CD14-positive monocyte (primary cell): Measurements from ENCODE around the gene PRKCA. TPM values are rescaled to one million over a fixed set of nuclear protein-coding genes. Genes with fewer than 3 reads are reported as not detected.

ENCODE experiments used
- DNase-seq, 3 donors: peaks; one replicate each; pipeline ENCODE4 v3.0.0-alpha.2; 2011 to 2022
- H2AFZ ChIP-seq: 2 replicates; pipeline ENCODE4 v1.6.0; 2012; ENCODE audit warnings: mild to moderate bottlenecking, low read depth, low read length, inconsistent platforms; ENCODE audit not compliant: insufficient read depth, poor library complexity, severe bottlenecking
- H3K27ac ChIP-seq, 2 donors: 1 replicate in 1 of 2; 2 replicates in 1 of 2; pipeline ENCODE4 v1.5.1; 2012 to 2013; ENCODE audit warnings: low read length in 2 of 2, control low read depth in 1 of 2, inconsistent platforms in 1 of 2, low read depth in 1 of 2, mild to moderate bottlenecking in 1 of 2
- H3K27me3 ChIP-seq, 2 donors: one replicate each; pipeline versions ENCODE4 v1.6.0 to v1.6.1; 2011 to 2013; ENCODE audit warnings: low read length in 2 of 2; ENCODE audit not compliant: control insufficient read depth in 2 of 2, insufficient read depth in 2 of 2
- H3K36me3 ChIP-seq, 2 donors: replicated peaks in 1 of 2; 1 replicate in 1 of 2; 2 replicates in 1 of 2; pipeline versions ENCODE4 v1.5.1 to v1.6.1; 2012 to 2013; ENCODE audit warnings: low read length in 2 of 2, control low read depth in 1 of 2, inconsistent platforms in 1 of 2, mild to moderate bottlenecking in 1 of 2; ENCODE audit not compliant: insufficient read depth in 2 of 2, control insufficient read depth in 1 of 2
- H3K4me1 ChIP-seq, 2 donors: 1 replicate in 1 of 2; 2 replicates in 1 of 2; pipeline versions ENCODE4 v1.5.1 to v1.6.1; 2012 to 2013; ENCODE audit warnings: low read length in 2 of 2, control low read depth in 1 of 2, inconsistent platforms in 1 of 2, mild to moderate bottlenecking in 1 of 2, moderate library complexity in 1 of 2; ENCODE audit not compliant: insufficient read depth in 2 of 2, control insufficient read depth in 1 of 2
- H3K4me2 ChIP-seq: replicated peaks from 2 replicates; pipeline ENCODE3; 2012; ENCODE audit warnings: low read length, moderate library complexity, mild to moderate bottlenecking; ENCODE audit not compliant: poor library complexity, severe bottlenecking; ENCODE audit errors: extremely low read depth
- H3K4me3 ChIP-seq, 3 experiments: fragments of 200-600 bp in 1 of 3; sonication (generic) in 1 of 3; replicated peaks in 1 of 3; 1 replicate in 2 of 3; 2 replicates in 1 of 3; pipeline ENCODE4 v1.5.1; 2011 to 2013; ENCODE audit warnings: low read length in 3 of 3, mild to moderate bottlenecking in 3 of 3, control low read depth in 2 of 3, low read depth in 2 of 3, inconsistent platforms in 1 of 3, moderate library complexity in 1 of 3
- H3K79me2 ChIP-seq: 2 replicates; pipeline ENCODE4 v1.6.0; 2012; ENCODE audit warnings: mild to moderate bottlenecking, control low read depth, inconsistent platforms, low read length, moderate library complexity; ENCODE audit not compliant: insufficient read depth
- H3K9ac ChIP-seq: 2 replicates; pipeline ENCODE4 v1.6.0; 2017; ENCODE audit warnings: low read length, mild to moderate bottlenecking; ENCODE audit not compliant: insufficient read depth, poor library complexity, severe bottlenecking
- H3K9me3 ChIP-seq, 2 donors: replicated peaks in 1 of 2; 1 replicate in 1 of 2; 2 replicates in 1 of 2; pipeline versions ENCODE4 v1.5.1 to v1.6.1; 2012 to 2013; ENCODE audit warnings: low read length in 2 of 2, control low read depth in 1 of 2; ENCODE audit not compliant: control insufficient read depth in 1 of 2, insufficient read depth in 1 of 2
- H4K20me1 ChIP-seq: 2 replicates; pipeline ENCODE4 v1.6.0; 2012; ENCODE audit warnings: mild to moderate bottlenecking, low read length, control low read depth, moderate library complexity; ENCODE audit not compliant: insufficient read depth
- H3K27ac Mint-ChIP-seq, 7 donors: one replicate each; pipeline ENCODE4 v1.8.0; 2020; ENCODE audit warnings: mild to moderate bottlenecking in 7 of 7, mixed read lengths in 7 of 7, moderate library complexity in 6 of 7, inconsistent platforms in 2 of 7
- H3K27me3 Mint-ChIP-seq, 3 donors: one replicate each; pipeline ENCODE4 v1.8.0; 2021 to 2022; ENCODE audit warnings: low read depth in 3 of 3, mild to moderate bottlenecking in 3 of 3, mixed read lengths in 3 of 3, moderate library complexity in 3 of 3, inconsistent platforms in 1 of 3
- H3K36me3 Mint-ChIP-seq, 2 donors: one replicate each; pipeline ENCODE4 v1.8.0; 2020; ENCODE audit warnings: mixed read lengths in 2 of 2, inconsistent platforms in 1 of 2, mild to moderate bottlenecking in 1 of 2
- H3K4me1 Mint-ChIP-seq: one replicate; pipeline ENCODE4 v1.8.0; 2020; ENCODE audit warnings: mild to moderate bottlenecking, mixed read lengths
- H3K4me3 Mint-ChIP-seq, 2 donors: one replicate each; pipeline ENCODE4 v1.8.0; 2020; ENCODE audit warnings: mild to moderate bottlenecking in 2 of 2, mixed read lengths in 2 of 2, moderate library complexity in 1 of 2
- H3K9me3 Mint-ChIP-seq, 7 donors: one replicate each; pipeline ENCODE4 v1.8.0; 2020 to 2022; ENCODE audit warnings: mixed read lengths in 7 of 7, mild to moderate bottlenecking in 6 of 7, moderate library complexity in 6 of 7, inconsistent platforms in 2 of 7
- CTCF ChIP-seq: fragments of 200-600 bp; IDR thresholded peaks from one replicate; pipeline ENCODE4 v1.8.0; 2022; ENCODE audit warnings: antibody characterized with exemption, mild to moderate bottlenecking
- WGBS: methylation state at CpG from one replicate; pipeline ENCODE4 v1.1.5; 2013; ENCODE audit warnings: missing lambda C conversion rate; ENCODE audit not compliant: insufficient coverage; 5-methylcytosine and 5-hydroxymethylcytosine counted together
- intact Hi-C, 2 donors: fragments of 100-400 bp; cut with micrococcal nuclease; formaldehyde crosslinking; loops; one replicate each; pipeline versions ENCODE4 v1.15.0 to v1.15.1; 2023
- polyA plus RNA-seq, 3 donors: library from polyadenylated mRNA; depleted of rRNA in 1 of 3; unstranded in 2 of 3; stranded (reverse) in 1 of 3; fragments of 300-500 nt in 2 of 3; fragments of >200 nt in 1 of 3; fragmentation: Illumina TruSeq in 2 of 3; gene quantifications; 1 replicate in 2 of 3; 2 replicates in 1 of 3; pipeline ENCODE4 v1.2.3, GENCODE V29; 2012 to 2021

PRKCA gene
- polyA plus RNA-seq, 3 donors: 0.22 to 7.1 (median 0.30) TPM

GRCh38 chr17:66364508-66364907 is 62.1 kb downstream of the PRKCA start:
- Histone ChIP-seq H3K4me1 (no peaks in the 10 kb centered on the region), H3K4me3 (no peak overlapping the region), H2AFZ (no peak overlapping the region), H3K4me2 (no peak overlapping the region), H3K27ac (no peak overlapping the region), H3K36me3 (no peaks in the 10 kb centered on the region), H3K79me2 (no peaks in the 10 kb centered on the region), H3K27me3 (no peaks in the 10 kb centered on the region), H3K9me3 (no peaks in the 10 kb centered on the region), H4K20me1 (peaks cover 11% of the 10 kb centered on the region), H3K9ac (no peak overlapping the region)
- Mint-ChIP-seq H3K27me3 (peaks cover 2 to 5% (median 4%) of the 10 kb centered on the region in 3 donors), H3K27ac (peak overlapping the region in 1 of 7 donors; percentile 2), H3K36me3 (peaks cover 12 to 17% of the 10 kb centered on the region in 2 donors), H3K4me1 (peaks cover 10% of the 10 kb centered on the region), H3K4me3 (peak overlapping the region in 1 of 2 donors; percentile 29), H3K9me3 (no peaks in the 10 kb centered on the region)
- intact Hi-C loops: no loop called here
- WGBS: 91% methylated on average over 7 of the region's 10 CpGs
- TF ChIP-seq CTCF: no peak
- DNase-seq: no peak

- H3K4me1 ChIP-seq: no peaks in the 10 kb centered on the region
- no peak overlapping the region for H3K9ac ChIP-seq
- no peak for DNase-seq
- H3K27ac ChIP-seq: no peak overlapping the region
- no peaks in the 10 kb centered on the region for H3K27me3 ChIP-seq
- TF ChIP-seq CTCF: no peak
- H4K20me1 ChIP-seq: peaks cover 11% of the 10 kb centered on the region
- no peak overlapping the region for H3K4me2 ChIP-seq
- no peaks in the 10 kb centered on the region for H3K36me3 ChIP-seq
- no peaks in the 10 kb centered on the region for H3K9me3 ChIP-seq
- Mint-ChIP-seq H3K36me3 (peaks cover 17 to 21% of the 10 kb centered on the region in 2 donors), H3K9me3 (no peaks in the 10 kb centered on the region), H3K4me1 (peaks cover 10% of the 10 kb centered on the region), H3K27me3 (peaks cover 2 to 5% (median 4%) of the 10 kb centered on the region in 3 donors), H3K4me3 (peak overlapping the region in 1 of 2 donors; percentile 43), H3K27ac (peak overlapping the region in 1 of 7 donors; percentile 2)
- H3K79me2 ChIP-seq: no peaks in the 10 kb centered on the region
- 4% methylated on average over 3 of the region's 4 CpGs for WGBS
- H3K4me3 ChIP-seq: no peak overlapping the region
- intact Hi-C loops: no loop called here
- no peak overlapping the region for H2AFZ ChIP-seq
These were observed 62.6 kb downstream of the PRKCA start for GRCh38 chr17:66364990-66365490.
